ENCODE results near the gene COBL. TPM values are rescaled to one million over a fixed set of nuclear protein-coding genes. Genes with fewer than 3 reads are reported as not detected.

Gene COBL
- total RNA-seq, 2 experiments from 2014 or later, result not detected

DNA sequence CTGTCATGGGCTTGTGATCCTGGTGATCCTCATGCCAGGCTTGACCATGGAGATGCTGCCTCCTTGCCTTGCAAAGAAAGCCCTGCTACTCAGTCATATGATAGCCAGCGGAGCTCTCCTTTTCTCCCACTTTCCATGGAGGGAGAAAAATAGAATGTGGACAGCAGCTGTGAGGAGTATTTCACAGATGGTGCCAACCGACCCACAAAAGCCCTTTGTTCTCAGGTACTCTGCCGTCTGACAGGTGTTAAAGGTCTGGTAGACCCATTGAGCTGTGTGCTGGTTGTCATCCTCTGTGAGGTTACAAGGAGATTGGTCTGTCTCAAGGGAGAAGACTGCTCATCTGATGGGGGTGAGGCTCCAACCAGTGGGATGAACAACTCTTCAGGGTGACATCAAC, 29.5 kb upstream of the COBL start:
- ChIA-PET POLR2A (no interaction called here), CTCF (no interaction called here)
- no peaks in the 10 kb centered on the region for H3K9me3 Mint-ChIP-seq (ENCODE audit: low read depth)
- no peak for ATAC-seq
- no peaks in the 10 kb centered on the region for H3K36me3 Mint-ChIP-seq (ENCODE audit: low read depth)
- no peak for DNase-seq
- no peak overlapping the region for H3K4me3 Mint-ChIP-seq
- no peaks in the 10 kb centered on the region for H3K4me1 Mint-ChIP-seq
- H3K27ac Mint-ChIP-seq, result no peak overlapping the region
- H3K27me3 Mint-ChIP-seq, result peaks cover 11% of the 10 kb centered on the region
- intact Hi-C loops (cut with DNase I, micrococcal nuclease), result no loop called here

DNA sequence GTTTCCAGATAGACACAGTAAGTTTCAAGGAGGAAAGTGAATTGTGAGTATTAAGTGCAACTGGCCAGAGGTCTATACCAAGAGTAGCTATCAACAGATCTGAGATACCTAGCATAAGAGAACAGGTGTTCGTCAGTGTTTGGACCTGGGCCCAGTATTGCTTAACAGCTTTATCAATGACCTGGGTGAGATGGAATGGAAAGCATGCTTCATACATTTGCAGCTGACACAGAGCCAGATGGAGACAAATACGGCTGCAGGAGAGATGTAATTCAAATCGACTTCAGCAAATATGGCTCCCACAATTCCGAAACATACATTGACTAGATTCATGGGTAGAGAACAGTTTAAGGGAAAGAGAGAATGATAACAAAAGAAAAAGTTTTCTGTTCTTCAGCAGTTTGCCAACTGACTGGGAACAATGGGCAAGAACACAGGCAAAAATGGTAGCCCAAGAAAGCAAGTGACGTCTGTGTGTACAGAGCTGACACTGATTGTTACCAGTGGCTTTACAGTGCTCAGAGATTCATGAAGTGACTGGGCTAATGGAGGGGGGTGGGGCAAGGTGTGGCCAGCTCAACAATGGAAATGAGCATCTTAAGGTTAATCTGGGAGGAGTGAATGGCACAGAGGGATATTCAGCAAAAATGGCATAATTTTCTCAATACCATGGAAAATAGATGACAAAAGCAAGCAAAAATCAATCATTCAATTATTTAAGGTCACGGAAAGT, 28.0 kb upstream of the COBL start:
- DNase-seq (no peak), ATAC-seq (no peak)
- Mint-ChIP-seq H3K4me3 (no peak overlapping the region), H3K27me3 (peaks cover 11% of the 10 kb centered on the region), H3K36me3 (ENCODE audit: low read depth) (no peaks in the 10 kb centered on the region), H3K27ac (no peak overlapping the region), H3K9me3 (ENCODE audit: low read depth) (no peaks in the 10 kb centered on the region), H3K4me1 (no peaks in the 10 kb centered on the region)
- intact Hi-C loops (cut with DNase I, micrococcal nuclease), result no loop called here
- ChIA-PET CTCF (no interaction called here), POLR2A (no interaction called here)

DNA sequence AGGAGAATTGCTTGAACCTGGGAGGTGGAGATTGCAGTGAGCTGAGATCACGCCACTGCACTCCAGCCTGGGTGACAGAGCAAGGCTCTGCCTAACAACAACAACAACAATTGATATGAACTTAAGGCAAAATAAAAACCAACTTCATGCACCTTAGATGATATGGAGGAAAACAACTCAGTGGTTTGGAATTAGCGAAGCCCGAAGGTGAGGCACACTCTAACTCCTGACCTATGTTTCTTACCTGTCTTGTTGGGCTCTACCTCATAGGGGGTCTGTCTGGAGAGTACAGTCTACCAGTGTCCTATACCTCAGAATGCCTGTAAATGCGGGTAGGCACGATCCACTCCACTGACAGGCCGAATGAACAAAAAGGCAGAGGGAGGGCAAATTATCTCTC, 24.3 kb upstream of the COBL start:
- H3K27me3 Mint-ChIP-seq, result peaks cover 9% of the 10 kb centered on the region

DNA sequence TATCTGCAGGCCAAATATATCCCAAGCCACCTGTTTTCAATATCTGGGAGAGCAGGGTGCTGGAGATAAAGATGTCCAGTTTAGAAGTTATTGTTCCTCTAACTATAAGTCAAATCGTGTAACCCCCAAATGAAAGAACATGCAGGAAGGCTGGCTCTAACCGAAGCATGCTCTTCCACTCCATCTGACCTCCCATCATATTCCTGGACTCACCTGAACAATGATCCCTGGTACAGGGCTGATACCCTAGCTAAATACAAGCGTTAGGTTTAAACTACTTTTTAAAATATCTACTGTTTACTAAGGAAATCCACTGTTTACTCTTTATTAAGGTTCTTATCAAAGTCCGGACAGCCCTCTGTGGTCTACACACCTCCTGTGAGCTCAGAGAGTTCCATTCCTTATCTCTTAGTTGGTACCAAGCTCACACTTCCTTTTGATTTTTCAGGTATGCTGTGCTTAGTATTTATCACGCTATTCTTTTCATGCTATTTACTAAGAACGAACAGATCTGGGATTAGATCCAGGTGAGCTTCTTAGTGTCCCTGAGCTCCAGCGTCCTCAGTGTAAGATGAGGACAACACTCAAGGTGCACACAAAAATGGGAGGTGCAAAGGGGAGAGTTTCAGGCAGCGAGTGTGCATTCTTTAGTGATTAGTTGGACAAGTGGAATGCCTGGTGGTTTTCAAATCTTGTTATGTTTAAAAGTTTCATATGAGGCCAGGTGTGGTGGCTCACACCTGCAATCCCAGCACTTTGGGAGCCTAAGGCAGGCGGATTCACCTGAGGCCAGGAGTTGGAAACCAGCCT, 23.6 kb upstream of the COBL start:
- H3K4me3 Mint-ChIP-seq, result no peak overlapping the region
- H3K27ac Mint-ChIP-seq, result no peak overlapping the region
- H3K4me1 Mint-ChIP-seq, result no peaks in the 10 kb centered on the region
- CTCF ChIA-PET, result interaction anchor here (1.1 kb wide), 2 partner anchors 10 kb away, joined by 3 to 4 read pairs; no protein-coding TSS in a partner anchor
- peaks cover 8% of the 10 kb centered on the region for H3K27me3 Mint-ChIP-seq
- no peaks in the 10 kb centered on the region for H3K36me3 Mint-ChIP-seq (ENCODE audit: low read depth)
- no peak for DNase-seq
- POLR2A ChIA-PET, result no interaction called here
- intact Hi-C loops (cut with DNase I, micrococcal nuclease), result no loop called here
- no peaks in the 10 kb centered on the region for H3K9me3 Mint-ChIP-seq (ENCODE audit: low read depth)
- ATAC-seq, result no peak

More for the DNA sequence above, 24.3 kb upstream of the COBL start:
- Mint-ChIP-seq H3K9me3 (ENCODE audit: low read depth) (no peaks in the 10 kb centered on the region), H3K36me3 (ENCODE audit: low read depth) (no peaks in the 10 kb centered on the region), H3K4me3 (no peak overlapping the region), H3K4me1 (no peaks in the 10 kb centered on the region), H3K27ac (no peak overlapping the region)
- ChIA-PET CTCF (interaction anchor here (1.1 kb wide), 2 partner anchors 10 kb away, joined by 3 to 4 read pairs; no protein-coding TSS in a partner anchor), POLR2A (no interaction called here)
- intact Hi-C loops (cut with DNase I, micrococcal nuclease), result no loop called here
- no peak for DNase-seq
- no peak for ATAC-seq

DNA sequence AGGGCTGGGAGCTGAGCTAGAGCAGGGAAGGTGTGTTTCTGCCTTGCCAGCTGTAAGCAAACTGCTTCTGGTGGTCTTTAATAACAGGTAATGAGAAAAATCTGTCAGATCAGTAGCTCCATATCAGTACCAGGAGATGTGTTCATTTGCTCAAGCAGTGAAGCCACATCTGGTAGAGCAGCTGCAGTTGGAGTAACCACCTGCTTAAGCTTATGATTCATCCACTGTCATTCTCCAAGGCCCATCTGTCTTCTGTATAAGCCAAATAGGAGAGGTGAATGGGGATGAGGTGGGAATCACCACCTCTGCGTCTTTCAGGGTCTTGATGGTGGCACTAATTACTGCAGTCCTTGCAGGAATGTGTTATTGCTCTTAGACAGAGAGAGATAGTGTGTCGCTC, 18.4 kb upstream of the COBL start:
- no peak for DNase-seq
- Mint-ChIP-seq H3K4me3 (no peak overlapping the region), H3K4me1 (no peaks in the 10 kb centered on the region), H3K27ac (no peak overlapping the region), H3K27me3 (no peaks in the 10 kb centered on the region), H3K9me3 (ENCODE audit: low read depth) (no peaks in the 10 kb centered on the region), H3K36me3 (ENCODE audit: low read depth) (no peaks in the 10 kb centered on the region)
- no peak for ATAC-seq
- CTCF ChIA-PET, result no interaction called here
- POLR2A ChIA-PET, result no interaction called here
- intact Hi-C loops (cut with DNase I, micrococcal nuclease), result no loop called here

DNA sequence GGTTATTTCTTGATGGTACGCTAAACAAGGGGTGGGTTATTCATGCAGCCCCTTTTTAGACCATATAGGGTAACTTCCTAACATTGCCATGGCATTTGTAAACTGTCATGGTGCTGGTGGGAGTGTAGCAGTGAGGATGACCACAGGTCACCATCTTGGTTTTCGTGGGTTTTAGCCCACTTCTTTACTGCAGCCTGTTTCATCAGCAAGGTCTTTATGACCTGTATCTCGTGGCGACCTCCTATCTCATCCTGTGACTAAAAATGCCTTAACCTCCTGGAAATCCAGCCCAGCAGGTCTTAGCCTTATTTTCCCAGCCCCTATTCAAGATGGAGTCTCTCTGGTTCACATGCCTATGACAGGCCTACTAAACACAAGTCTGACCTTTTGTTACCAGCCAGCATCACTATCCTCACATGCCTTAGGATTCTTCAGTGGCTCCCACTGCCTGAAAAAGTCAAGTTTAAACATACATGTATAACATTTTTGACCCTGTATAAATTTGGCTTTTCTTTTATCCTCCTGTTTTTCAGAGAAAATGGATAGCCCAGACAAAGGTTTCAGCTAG, 13.2 kb upstream of the COBL start:
- intact Hi-C loops (cut with DNase I, micrococcal nuclease), result no loop called here
- no peaks in the 10 kb centered on the region for H3K9me3 Mint-ChIP-seq (ENCODE audit: low read depth)
- no peaks in the 10 kb centered on the region for H3K4me1 Mint-ChIP-seq
- H3K4me3 Mint-ChIP-seq, result no peak overlapping the region
- CTCF ChIA-PET, result interaction anchor here (1.2 kb wide), 1 partner anchor 10 kb away, joined by 3 read pairs; no protein-coding TSS in a partner anchor
- no peaks in the 10 kb centered on the region for H3K36me3 Mint-ChIP-seq (ENCODE audit: low read depth)
- POLR2A ChIA-PET, result no interaction called here
- no peak overlapping the region for H3K27ac Mint-ChIP-seq
- DNase-seq, result no peak
- H3K27me3 Mint-ChIP-seq, result peaks cover 3% of the 10 kb centered on the region
- no peak for ATAC-seq

DNA sequence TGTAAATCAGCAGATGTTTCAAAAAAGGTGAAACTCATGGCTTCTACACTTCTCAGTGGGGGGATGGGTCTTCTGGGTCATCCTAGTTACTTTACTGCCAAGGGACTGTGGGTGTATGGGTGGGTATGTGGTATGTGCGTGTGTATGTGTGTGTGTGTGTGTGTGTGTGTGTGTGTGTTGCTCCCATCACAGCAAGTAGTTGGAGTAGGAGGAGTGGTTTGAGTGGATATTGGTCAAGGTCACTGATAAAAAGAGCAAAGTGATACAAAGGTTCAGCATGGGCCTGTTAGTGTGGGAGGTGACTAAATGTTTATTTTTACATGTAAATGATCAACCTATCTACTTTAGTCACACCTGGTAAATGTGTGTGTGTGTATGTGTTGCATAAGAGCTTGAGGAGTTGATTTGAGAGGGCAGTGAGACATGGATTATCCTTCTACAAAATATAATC, 11.8 kb upstream of the COBL start:
- H3K4me3 Mint-ChIP-seq, result no peak overlapping the region
- H3K27me3 Mint-ChIP-seq, result peaks cover 7% of the 10 kb centered on the region
- ChIA-PET POLR2A (no interaction called here), CTCF (no interaction called here)
- H3K27ac Mint-ChIP-seq, result no peak overlapping the region
- no peaks in the 10 kb centered on the region for H3K9me3 Mint-ChIP-seq (ENCODE audit: low read depth)
- intact Hi-C loops (cut with DNase I, micrococcal nuclease), result no loop called here
- H3K4me1 Mint-ChIP-seq, result no peaks in the 10 kb centered on the region
- H3K36me3 Mint-ChIP-seq (ENCODE audit: low read depth), result no peaks in the 10 kb centered on the region
- DNase-seq (no peak), ATAC-seq (no peak)

DNA sequence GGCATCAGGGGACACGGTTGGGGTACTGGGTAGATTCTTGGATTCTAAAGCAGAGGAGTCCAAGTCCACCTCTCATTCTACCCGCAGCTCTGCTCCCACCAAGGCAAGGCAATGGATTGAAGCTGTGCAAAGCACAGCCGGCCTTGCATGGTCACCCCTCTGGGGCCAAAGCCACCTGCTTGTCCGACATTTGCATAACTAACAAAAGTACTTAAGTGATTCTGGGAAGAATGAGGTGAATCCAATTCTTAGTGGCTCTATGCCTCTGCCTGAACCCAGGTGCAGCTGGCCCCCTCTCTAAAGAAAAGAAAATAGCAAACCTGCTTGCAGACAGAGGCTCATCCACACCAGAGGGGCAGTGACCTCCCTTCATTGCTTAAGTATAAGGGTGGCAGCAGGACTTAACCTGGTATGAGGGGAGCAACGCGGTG, 10.7 kb upstream of the COBL start:
- POLR2A ChIA-PET, result no interaction called here
- DNase-seq (no peak), ATAC-seq (no peak)
- H3K4me3 Mint-ChIP-seq, result no peak overlapping the region
- intact Hi-C loops (cut with DNase I, micrococcal nuclease), result no loop called here
- peaks cover 7% of the 10 kb centered on the region for H3K27me3 Mint-ChIP-seq
- H3K4me1 Mint-ChIP-seq, result no peaks in the 10 kb centered on the region
- no peak overlapping the region for H3K27ac Mint-ChIP-seq
- H3K9me3 Mint-ChIP-seq (ENCODE audit: low read depth), result no peaks in the 10 kb centered on the region
- H3K36me3 Mint-ChIP-seq (ENCODE audit: low read depth), result no peaks in the 10 kb centered on the region
- CTCF ChIA-PET, result interaction anchor here (0.6 kb wide), 1 partner anchor 844 kb away, joined by 3 read pairs; no protein-coding TSS in a partner anchor

DNA sequence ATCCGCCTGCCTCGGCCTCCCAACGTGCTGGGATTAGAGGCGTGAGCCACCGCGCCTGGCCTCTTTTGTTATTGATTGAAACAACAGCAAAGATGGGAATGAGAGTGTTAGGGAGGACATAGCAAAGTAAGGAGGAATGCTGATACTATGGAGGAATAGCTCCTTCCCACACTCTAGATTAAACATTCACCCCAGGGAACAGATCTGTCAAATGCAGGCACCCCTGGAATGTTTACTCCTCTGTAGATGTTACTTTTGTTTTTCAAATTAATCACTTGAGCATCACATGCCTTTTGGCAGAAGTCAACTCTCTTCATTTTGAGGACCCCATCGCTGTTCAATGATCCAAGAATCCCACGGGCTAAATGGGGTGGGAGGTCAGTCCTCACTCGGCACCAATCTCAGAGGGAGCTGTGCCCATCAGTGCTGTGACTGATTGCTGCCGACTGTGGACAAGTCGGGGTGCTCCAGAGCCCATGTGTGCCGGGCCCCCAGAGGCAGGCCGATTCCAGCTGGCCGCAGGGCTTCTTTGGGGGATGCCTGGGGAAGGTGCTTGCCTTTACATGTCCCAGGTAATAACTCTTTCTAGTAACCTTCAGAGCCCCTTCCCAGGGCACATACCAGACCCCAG, 10.2 kb upstream of the COBL start:
- no peak for ATAC-seq
- no peaks in the 10 kb centered on the region for H3K4me1 Mint-ChIP-seq
- peaks cover 7% of the 10 kb centered on the region for H3K27me3 Mint-ChIP-seq
- no peak overlapping the region for H3K27ac Mint-ChIP-seq
- ChIA-PET CTCF (interaction anchor here (0.6 kb wide), 1 partner anchor 843 kb away, joined by 3 read pairs; no protein-coding TSS in a partner anchor), POLR2A (no interaction called here)
- H3K36me3 Mint-ChIP-seq (ENCODE audit: low read depth), result no peaks in the 10 kb centered on the region
- intact Hi-C loops (cut with DNase I, micrococcal nuclease), result no loop called here
- no peaks in the 10 kb centered on the region for H3K9me3 Mint-ChIP-seq (ENCODE audit: low read depth)
- H3K4me3 Mint-ChIP-seq, result no peak overlapping the region
- no peak for DNase-seq

DNA sequence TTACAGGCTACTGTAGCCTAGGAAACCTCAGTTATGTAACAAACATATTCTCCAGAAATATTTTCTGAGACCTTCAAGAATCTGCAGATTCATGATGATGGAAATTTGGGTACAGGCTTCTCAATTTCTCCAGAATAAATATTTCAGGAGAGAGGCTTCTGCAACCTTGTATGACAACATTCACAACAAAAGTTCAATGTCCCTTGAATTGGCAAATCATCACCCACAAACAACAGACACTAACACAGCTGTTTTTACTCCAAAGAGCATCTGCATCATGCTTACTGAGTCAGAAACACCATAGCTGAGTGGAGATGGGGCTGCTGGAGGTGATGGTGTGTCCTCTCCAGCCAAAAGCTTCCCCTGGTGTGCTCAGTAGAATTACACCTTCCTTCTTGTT, 9.3 kb upstream of the COBL start:
- H3K9me3 Mint-ChIP-seq (ENCODE audit: low read depth), result no peaks in the 10 kb centered on the region
- CTCF ChIA-PET, result no interaction called here
- POLR2A ChIA-PET, result no interaction called here
- intact Hi-C loops (cut with DNase I, micrococcal nuclease), result no loop called here
- no peak for ATAC-seq
- no peaks in the 10 kb centered on the region for H3K4me1 Mint-ChIP-seq
- H3K36me3 Mint-ChIP-seq (ENCODE audit: low read depth), result no peaks in the 10 kb centered on the region
- H3K4me3 Mint-ChIP-seq, result no peak overlapping the region
- no peak overlapping the region for H3K27ac Mint-ChIP-seq
- DNase-seq, result no peak
- peaks cover 7% of the 10 kb centered on the region for H3K27me3 Mint-ChIP-seq

DNA sequence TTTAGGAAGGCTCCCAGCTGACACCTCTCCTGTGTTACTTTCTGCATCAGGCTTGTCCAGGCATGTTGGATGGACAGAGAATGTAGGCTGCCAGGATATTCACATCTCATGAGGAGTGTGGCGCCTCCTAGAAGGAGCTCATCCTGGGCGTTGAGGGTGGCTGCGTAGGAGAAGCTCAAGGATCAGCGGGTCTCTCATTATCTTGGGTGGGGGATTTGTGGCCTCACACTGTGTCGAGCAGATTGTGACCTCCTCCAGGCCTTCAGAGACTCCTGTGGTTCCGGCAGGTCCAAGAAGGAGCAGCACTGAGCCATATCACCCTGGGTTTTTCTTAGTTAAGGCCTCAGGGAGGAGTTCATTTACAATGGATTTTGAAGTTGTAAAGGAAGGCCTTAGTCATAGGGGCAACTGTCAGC, 8.7 kb upstream of the COBL start:
- ATAC-seq, result no peak
- no peaks in the 10 kb centered on the region for H3K36me3 Mint-ChIP-seq (ENCODE audit: low read depth)

More for the DNA sequence above, 8.7 kb upstream of the COBL start:
- no peak overlapping the region for H3K27ac Mint-ChIP-seq
- intact Hi-C loops (cut with DNase I, micrococcal nuclease), result no loop called here
- H3K27me3 Mint-ChIP-seq, result peaks cover 7% of the 10 kb centered on the region
- ChIA-PET POLR2A (no interaction called here), CTCF (no interaction called here)
- DNase-seq, result no peak
- no peaks in the 10 kb centered on the region for H3K9me3 Mint-ChIP-seq (ENCODE audit: low read depth)
- no peak overlapping the region for H3K4me3 Mint-ChIP-seq
- no peaks in the 10 kb centered on the region for H3K4me1 Mint-ChIP-seq

Measured in activated CD4-positive, alpha-beta T cell treated with anti-CD3 and anti-CD28 coated beads for 36 hours (primary cell).